Eye (tissue), 1 donor: ENCODE results near the gene GRIA2.
A peak's percentile ranks its signal among the peaks of the same experiment; 100 is the strongest.

Source experiments
- DNase-seq: peaks from one replicate; pipeline ENCODE4 v3.0.0-alpha.2; 2015

Gene GRIA2

GRCh38 chr4:157270108-157270507, 49.6 kb downstream of the GRIA2 start:
- no peak for DNase-seq

GRCh38 chr4:157270552-157270951, 50.0 kb downstream of the GRIA2 start:
- no peak for DNase-seq

- DNase-seq, result no peak
Measured at GRCh38 chr4:157271166-157271869, 50.8 kb downstream of the GRIA2 start.

DNA sequence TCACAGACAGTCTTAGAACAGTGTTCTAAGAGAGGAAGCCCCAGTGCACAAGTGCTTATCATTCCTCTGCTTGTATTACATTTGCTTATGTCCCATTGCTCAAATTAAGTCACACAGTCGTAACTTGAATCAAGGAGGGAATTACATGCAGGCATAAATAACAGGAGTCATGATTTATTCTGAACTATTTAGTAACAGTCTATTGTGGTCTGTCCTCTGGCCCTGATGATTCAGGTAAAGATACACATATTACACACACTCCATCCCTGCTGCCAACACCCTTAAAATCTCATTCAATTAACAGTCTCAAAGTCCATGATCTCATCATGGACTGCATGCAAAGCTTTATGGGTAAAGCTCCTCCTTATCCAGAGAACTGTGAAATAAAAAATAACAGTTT, 60.1 kb downstream of the GRIA2 start:
- DNase-seq, result no peak

- DNase-seq, result no peak
Measured at GRCh38 chr4:157282019-157282418, 61.5 kb downstream of the GRIA2 start.

DNA sequence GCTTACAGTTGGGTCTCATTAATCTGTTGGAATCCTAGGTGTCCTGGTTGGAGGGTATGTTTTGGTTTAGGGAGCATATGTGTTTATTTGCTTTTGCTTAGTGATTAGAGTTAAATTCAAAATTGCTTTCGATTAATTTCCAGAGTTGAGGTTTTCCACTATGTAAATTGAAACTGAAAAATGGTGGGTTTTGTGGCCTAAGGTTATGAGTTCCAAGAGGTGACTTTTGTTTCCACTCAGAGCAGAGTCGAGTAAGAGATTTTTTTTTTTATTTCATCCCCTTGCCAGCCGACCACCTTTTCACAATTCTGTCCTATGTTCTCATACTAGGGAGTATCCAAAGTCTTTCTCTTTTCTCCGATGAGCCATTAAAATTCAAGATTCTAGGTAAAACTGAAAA, 66.9 kb downstream of the GRIA2 start:
- DNase-seq, result no peak

GRCh38 chr4:157290622-157291021, 70.1 kb downstream of the GRIA2 start:
- no peak for DNase-seq

DNA sequence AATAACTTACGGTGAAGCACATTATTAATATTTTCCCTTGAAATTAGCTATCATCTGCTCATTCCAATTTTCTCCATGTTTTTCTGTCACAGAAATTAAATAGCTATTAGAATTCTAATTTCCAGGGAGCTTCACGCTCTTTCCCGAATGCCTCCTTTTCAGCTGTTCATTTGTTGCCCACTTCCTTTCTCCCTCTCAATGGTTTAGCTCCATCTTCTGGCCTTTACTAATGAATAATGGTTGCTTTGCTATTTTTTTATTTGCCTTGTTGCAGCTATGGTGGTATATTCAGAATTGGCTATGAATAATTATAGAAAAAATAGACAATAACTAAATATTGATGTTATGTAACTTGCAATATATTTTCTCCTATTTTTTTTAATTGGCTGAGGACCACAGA, 70.5 kb downstream of the GRIA2 start:
- DNase-seq, result no peak

DNA sequence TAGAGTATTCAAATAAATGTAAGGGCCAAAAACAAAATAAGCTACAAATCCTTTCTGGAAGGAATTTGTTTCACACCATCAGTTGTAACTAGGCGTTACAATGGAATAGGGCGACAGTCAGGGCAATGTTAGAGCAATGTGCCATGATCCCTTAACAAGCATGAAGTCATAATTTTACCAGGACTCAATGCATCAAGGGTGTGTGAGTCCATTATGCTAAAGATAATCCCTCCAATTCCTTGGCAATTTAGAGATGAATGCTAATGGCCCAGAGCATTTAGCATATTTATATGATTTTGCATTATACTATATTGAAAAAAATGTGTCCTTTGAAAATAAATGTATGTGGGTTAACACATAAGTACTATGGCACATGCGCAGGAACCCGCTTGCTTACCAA, 73.1 kb downstream of the GRIA2 start:
- DNase-seq, result no peak

- no peak for DNase-seq
Measured at GRCh38 chr4:157294575-157294974, 74.0 kb downstream of the GRIA2 start.

- peak; percentile 33 for DNase-seq
Measured at GRCh38 chr4:157300701-157301100, 80.2 kb downstream of the GRIA2 start.

DNA sequence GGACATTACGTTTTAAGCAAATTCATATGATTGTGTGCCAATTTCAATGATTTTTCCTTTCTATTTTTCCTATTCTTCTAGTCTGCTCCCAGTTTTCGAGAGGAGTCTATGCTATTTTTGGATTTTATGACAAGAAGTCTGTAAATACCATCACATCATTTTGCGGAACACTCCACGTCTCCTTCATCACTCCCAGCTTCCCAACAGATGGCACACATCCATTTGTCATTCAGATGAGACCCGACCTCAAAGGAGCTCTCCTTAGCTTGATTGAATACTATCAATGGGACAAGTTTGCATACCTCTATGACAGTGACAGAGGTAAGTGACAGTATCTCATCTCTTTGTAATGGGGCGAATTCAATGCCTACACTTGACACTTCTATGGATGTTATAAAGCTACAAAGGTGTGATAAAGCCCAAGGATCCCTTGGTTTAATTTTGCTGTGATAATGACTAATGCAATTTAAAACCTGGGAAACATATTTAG, 83.0 kb downstream of the GRIA2 start:
- DNase-seq, result no peak

- no peak for DNase-seq
Measured at GRCh38 chr4:157304769-157305168, 84.2 kb downstream of the GRIA2 start.

GRCh38 chr4:157312702-157313101, 92.2 kb downstream of the GRIA2 start:
- no peak for DNase-seq

GRCh38 chr4:157314906-157315305, 94.4 kb downstream of the GRIA2 start:
- DNase-seq, result no peak

- no peak for DNase-seq
Measured at GRCh38 chr4:157315968-157316367, 95.4 kb downstream of the GRIA2 start.

DNA sequence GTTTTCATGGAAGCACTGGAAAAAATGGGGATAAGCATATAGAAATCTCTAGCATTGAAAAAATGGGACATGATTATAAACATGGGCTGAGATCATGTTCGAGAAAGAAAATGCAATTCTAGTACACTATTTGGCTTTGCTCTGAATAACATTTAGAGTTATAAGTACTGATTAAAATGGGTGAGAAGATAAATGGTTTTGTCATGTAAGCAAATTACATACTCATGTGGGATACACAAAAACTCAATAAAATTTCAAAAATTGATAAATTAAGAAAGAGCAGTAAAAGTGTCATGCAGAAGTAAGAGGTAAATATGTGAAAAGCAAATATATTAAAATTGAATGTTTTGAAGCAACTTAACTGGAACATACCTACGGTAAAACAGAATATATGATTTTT, 99.6 kb downstream of the GRIA2 start:
- DNase-seq, result no peak

DNA sequence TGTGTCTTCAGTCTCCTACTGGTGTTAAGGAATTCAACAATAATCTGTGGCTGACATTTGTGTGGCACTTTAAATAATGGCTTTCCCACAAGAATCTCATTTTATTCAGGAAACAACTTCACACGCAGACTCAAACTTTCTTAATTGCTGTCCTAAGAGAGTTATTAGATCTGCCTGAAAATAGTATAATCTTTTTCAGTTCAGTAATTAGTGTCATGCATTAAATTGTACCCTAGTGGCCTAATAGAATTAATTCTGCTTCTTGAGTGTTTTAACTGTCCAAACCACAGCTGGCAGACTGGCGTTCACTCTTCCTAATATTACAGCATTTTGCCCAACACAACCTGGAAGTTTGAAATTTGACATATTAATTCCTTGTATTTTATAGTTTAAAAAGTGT, 107.1 kb downstream of the GRIA2 start:
- DNase-seq, result peak; percentile 2

DNA sequence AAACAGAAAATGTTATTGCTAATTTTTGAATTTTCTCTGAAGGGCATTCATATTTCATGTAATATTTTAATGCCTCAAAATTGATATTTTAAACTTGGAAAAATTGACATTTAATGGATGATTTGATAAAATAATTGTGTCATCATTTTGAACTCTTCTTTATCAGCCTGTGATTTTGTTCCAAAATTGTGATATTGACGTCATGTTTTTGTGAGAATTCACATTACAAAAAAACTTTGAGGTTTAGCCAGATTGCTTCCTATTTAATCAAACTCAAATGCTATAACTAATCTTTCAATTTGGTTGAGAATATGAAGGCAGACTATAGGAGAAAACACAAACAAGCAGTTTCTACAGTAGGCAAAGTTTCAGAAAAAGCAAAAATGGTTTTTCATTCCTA, 137.4 kb downstream of the GRIA2 start:
- DNase-seq, result no peak

GRCh38 chr4:157358439-157358838, 137.9 kb downstream of the GRIA2 start:
- no peak for DNase-seq

GRCh38 chr4:157358851-157359250, 138.3 kb downstream of the GRIA2 start:
- DNase-seq, result no peak

- DNase-seq, result no peak
Measured at GRCh38 chr4:157363360-157363759, 142.8 kb downstream of the GRIA2 start.

- DNase-seq, result no peak
Measured at GRCh38 chr4:157372154-157372553, 151.6 kb downstream of the GRIA2 start.

- no peak for DNase-seq
Measured at GRCh38 chr4:157372567-157372966, 152.0 kb downstream of the GRIA2 start.

- DNase-seq, result peak; percentile 31
Measured at GRCh38 chr4:157389741-157390140, 169.2 kb downstream of the GRIA2 start.
